Neural progenitor cell (in vitro differentiated cells): ENCODE data around the gene NDUFAF8.

Experiments
- CTCF ChIP-seq: fragments of 200-600 bp; sonication (generic); IDR thresholded peaks from 2 replicates; pipeline ENCODE4 v1.5.1; 2017; ENCODE audit warnings: antibody characterized with exemption, mild to moderate bottlenecking
- EZH2phosphoT487 ChIP-seq: fragments of 200-600 bp; sonication (generic); IDR thresholded peaks from 2 replicates; pipeline ENCODE4 v1.6.1; 2017; ENCODE audit warnings: antibody characterized with exemption

- TF ChIP-seq CTCF (no peak), EZH2phosphoT487 (no peak)
These were observed 7.2 kb downstream of the NDUFAF8 start for GRCh38 chr17:81246343-81246670.
